B cell (primary cell): ENCODE data around the gene PAK1IP1. TPM values are rescaled to one million over a fixed set of nuclear protein-coding genes. Genes with fewer than 3 reads are reported as not detected.

ENCODE experiments used
- ATAC-seq: fragments of 200-7000 bp; cut with Tn5 transposase; one replicate; pipeline ENCODE4 v1.10.0; 2021; ENCODE audit warnings: low read depth, mild to moderate bottlenecking, moderate number of reproducible peaks, moderate library complexity
- CTCF ChIA-PET: fragments of 350-600 bp; sonication (Branson Sonifier 250); formaldehyde crosslinking; loops from one replicate; lab custom pipeline; 2021; ENCODE audit warnings: antibody characterized with exemption, inconsistent platforms; lab: Charles Lee
- POLR2A ChIA-PET: fragments of 350-600 bp; sonication (Branson Sonifier 250); formaldehyde crosslinking; loops from one replicate; lab custom pipeline; 2021; ENCODE audit warnings: antibody characterized with exemption; lab: Charles Lee
- DNase-seq: peaks from one replicate; pipeline ENCODE4 v3.0.0; 2013
- H2AFZ ChIP-seq: 2 replicates; pipeline ENCODE4 v1.6.1; 2012; ENCODE audit warnings: mild to moderate bottlenecking, low read depth, low read length; ENCODE audit not compliant: insufficient read depth, poor library complexity, severe bottlenecking
- H3K27ac ChIP-seq, 2 donors: 1 replicate in 1 of 2; 2 replicates in 1 of 2; pipeline ENCODE4 v1.5.1; 2012 to 2013; ENCODE audit warnings: low read length in 2 of 2, mild to moderate bottlenecking in 2 of 2, moderate library complexity in 1 of 2
- H3K27me3 ChIP-seq, 4 experiments: fragments of 200-600 bp in 1 of 4; sonication (generic) in 1 of 4; replicated peaks in 1 of 4; 1 replicate in 2 of 4; 2 replicates in 2 of 4; pipeline versions ENCODE4 v1.6.1 to v1.7.0; 2013 to 2016; ENCODE audit warnings: low read length in 3 of 4, mild to moderate bottlenecking in 2 of 4, mixed read lengths in 1 of 4, moderate library complexity in 1 of 4; ENCODE audit not compliant: insufficient read depth in 4 of 4, control insufficient read depth in 3 of 4; ENCODE audit errors: control extremely low read depth in 1 of 4
- H3K36me3 ChIP-seq, 2 experiments: replicated peaks in 1 of 2; 1 replicate in 1 of 2; 2 replicates in 1 of 2; pipeline versions ENCODE4 v1.6.1 to v1.7.1; 2013; ENCODE audit warnings: low read length in 1 of 2; ENCODE audit not compliant: insufficient read depth in 2 of 2, control insufficient read depth in 1 of 2; ENCODE audit errors: control extremely low read depth in 1 of 2, extremely low read depth in 1 of 2
- H3K4me1 ChIP-seq, 2 donors: fragments of 200-600 bp in 1 of 2; sonication (generic) in 1 of 2; 1 replicate in 1 of 2; 2 replicates in 1 of 2; pipeline versions ENCODE4 v1.5.1 to v1.6.1; 2013 to 2017; ENCODE audit warnings: low read length in 2 of 2; ENCODE audit not compliant: control insufficient read depth in 2 of 2, insufficient read depth in 2 of 2
- H3K4me2 ChIP-seq: replicated peaks from 2 replicates; pipeline ENCODE3; 2012; ENCODE audit warnings: mild to moderate bottlenecking, low read depth, low read length; ENCODE audit not compliant: poor library complexity, severe bottlenecking
- H3K4me3 ChIP-seq, 5 experiments: fragments of 200-600 bp in 1 of 5; sonication (generic) in 1 of 5; 1 replicate in 3 of 5; 2 replicates in 2 of 5; pipeline versions ENCODE4 v1.5.1 to v1.7.0; 2011 to 2016; ENCODE audit warnings: low read length in 4 of 5, mild to moderate bottlenecking in 4 of 5, low read depth in 2 of 5, control low read depth in 1 of 5, moderate library complexity in 1 of 5; ENCODE audit not compliant: insufficient read depth in 1 of 5; ENCODE audit errors: control extremely low read depth in 1 of 5, extremely low read depth in 1 of 5
- H3K79me2 ChIP-seq: fragments of 200-600 bp; sonication (generic); one replicate; pipeline ENCODE4 v1.6.0; 2016; ENCODE audit warnings: low read length; ENCODE audit not compliant: control insufficient read depth, insufficient read depth
- H3K9ac ChIP-seq: fragments of 200-600 bp; sonication (generic); 2 replicates; pipeline ENCODE4 v1.6.1; 2017; ENCODE audit warnings: mild to moderate bottlenecking, low read length, moderate library complexity
- H3K9me3 ChIP-seq, 3 donors: one replicate each; pipeline versions ENCODE4 v1.6.1 to v1.7.1; 2013; ENCODE audit warnings: low read length in 2 of 3; ENCODE audit not compliant: control insufficient read depth in 2 of 3, insufficient read depth in 1 of 3; ENCODE audit errors: control extremely low read depth in 1 of 3
- H4K20me1 ChIP-seq: 2 replicates; pipeline ENCODE4 v1.6.0; 2012; ENCODE audit warnings: mild to moderate bottlenecking, low read length; ENCODE audit not compliant: insufficient read depth, control insufficient read depth, poor library complexity, severe bottlenecking
- H3K27ac Mint-ChIP-seq: one replicate; pipeline ENCODE4 v1.8.0; 2021; ENCODE audit warnings: mixed read lengths
- H3K27me3 Mint-ChIP-seq: one replicate; pipeline ENCODE4 v1.8.0; 2021; ENCODE audit warnings: mixed read lengths
- H3K4me1 Mint-ChIP-seq: one replicate; pipeline ENCODE4 v1.8.0; 2021; ENCODE audit warnings: mixed read lengths
- H3K4me3 Mint-ChIP-seq: one replicate; pipeline ENCODE4 v1.8.0; 2021; ENCODE audit warnings: mixed read lengths
- H3K9me3 Mint-ChIP-seq: one replicate; pipeline ENCODE4 v1.8.0; 2022; ENCODE audit warnings: mixed read lengths; ENCODE audit not compliant: insufficient read depth
- CTCF ChIP-seq: fragments of 200-600 bp; IDR thresholded peaks from one replicate; pipeline ENCODE4 v1.8.0; 2022; ENCODE audit warnings: antibody characterized with exemption, mild to moderate bottlenecking
- EZH2 ChIP-seq: IDR thresholded peaks from 2 replicates; pipeline ENCODE4 v1.6.1; 2012; ENCODE audit warnings: borderline replicate concordance, low read depth, mild to moderate bottlenecking, moderate library complexity, low read length; ENCODE audit not compliant: insufficient read depth, poor library complexity, severe bottlenecking
- WGBS: methylation state at CpG from one replicate; pipeline ENCODE4 v1.1.5; 2013; ENCODE audit warnings: missing lambda C conversion rate; ENCODE audit not compliant: insufficient coverage; 5-methylcytosine and 5-hydroxymethylcytosine counted together
- intact Hi-C: fragments of 100-400 bp; cut with micrococcal nuclease; formaldehyde crosslinking; loops from one replicate; pipeline ENCODE4 v1.10.0; 2022
- polyA plus RNA-seq: library from polyadenylated mRNA; depleted of rRNA; stranded (reverse); fragments of >200 nt; gene quantifications from 2 replicates; pipeline ENCODE4 v1.2.3, GENCODE V29; 2012
- total RNA-seq, 2 donors: library from RNA; stranded (reverse); fragments of 120-200 nt in 1 of 2; gene quantifications; 1 replicate in 1 of 2; 2 replicates in 1 of 2; pipeline versions ENCODE4 v1.2.3 to v1.2.4, GENCODE V29; 2013 to 2022

Gene PAK1IP1
- total and polyA plus RNA-seq, 2 donors (not counting 1 experiment from before 2014, with no cell fraction given) = 3.8 to 6.1 TPM

DNA sequence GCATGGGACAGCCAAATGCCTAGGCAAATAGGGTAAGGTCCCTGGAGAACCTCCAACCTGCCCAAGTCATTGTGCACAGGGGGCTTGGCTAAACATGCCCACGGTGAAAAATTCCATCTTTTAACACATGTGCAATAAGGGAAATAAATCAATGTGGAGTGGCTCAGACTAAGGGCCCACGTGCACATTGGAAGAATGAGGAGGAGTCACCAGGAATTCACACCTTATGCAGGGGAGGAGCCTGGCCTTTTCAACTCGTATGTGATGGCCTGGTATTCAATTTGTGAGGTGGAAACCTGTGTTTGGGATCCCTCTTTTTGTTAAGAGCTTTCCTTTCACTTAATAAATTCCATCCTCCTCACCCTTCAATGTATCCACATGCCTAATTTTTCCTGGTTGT lies 13.0 kb upstream of the PAK1IP1 start:
- CTCF ChIA-PET = no interaction called here
- H3K27me3 ChIP-seq = peaks cover 0 to 3% (median 0%) of the 10 kb centered on the region in 4 experiments

GRCh38 chr6:10682355-10682988 lies 12.3 kb upstream of the PAK1IP1 start:
- no peak for ATAC-seq
- TF ChIP-seq EZH2 (no peak), CTCF (no peak)
- Mint-ChIP-seq H3K27ac (no peak overlapping the region), H3K9me3 (no peaks in the 10 kb centered on the region), H3K27me3 (peaks cover 12% of the 10 kb centered on the region), H3K4me1 (no peaks in the 10 kb centered on the region), H3K4me3 (no peak overlapping the region)
- Histone ChIP-seq H4K20me1 (no peaks in the 10 kb centered on the region), H3K4me1 (no peaks in the 10 kb centered on the region), H3K4me2 (no peak overlapping the region), H2AFZ (no peak overlapping the region), H3K9me3 (no peaks in the 10 kb centered on the region), H3K27ac (no peak overlapping the region), H3K9ac (no peak overlapping the region), H3K27me3 (peaks cover 0 to 3% (median 0%) of the 10 kb centered on the region in 4 experiments), H3K4me3 (no peak overlapping the region), H3K79me2 (no peaks in the 10 kb centered on the region), H3K36me3 (no peaks in the 10 kb centered on the region)
- ChIA-PET CTCF (no interaction called here), POLR2A (no interaction called here)
- no peak for DNase-seq
- intact Hi-C loops = no loop called here

More for the DNA sequence above, 13.0 kb upstream of the PAK1IP1 start:
- no peak overlapping the region for H2AFZ ChIP-seq
- ATAC-seq = no peak
- Mint-ChIP-seq H3K4me3 (no peak overlapping the region), H3K27ac (no peak overlapping the region), H3K9me3 (no peaks in the 10 kb centered on the region), H3K4me1 (no peaks in the 10 kb centered on the region), H3K27me3 (peaks cover 5% of the 10 kb centered on the region)
- intact Hi-C loops = no loop called here
- POLR2A ChIA-PET = no interaction called here
- no peak overlapping the region for H3K4me2 ChIP-seq
- WGBS = no CpG with 5 or more reads among the region's 3 CpGs
- H3K4me1 ChIP-seq = no peaks in the 10 kb centered on the region
- H3K4me3 ChIP-seq = no peak overlapping the region
- H4K20me1 ChIP-seq = no peaks in the 10 kb centered on the region
- no peaks in the 10 kb centered on the region for H3K36me3 ChIP-seq
- TF ChIP-seq EZH2 (no peak), CTCF (no peak)
- H3K79me2 ChIP-seq = no peaks in the 10 kb centered on the region
- no peak overlapping the region for H3K9ac ChIP-seq
- no peak for DNase-seq
- no peaks in the 10 kb centered on the region for H3K9me3 ChIP-seq
- H3K27ac ChIP-seq = no peak overlapping the region
